HepG2 (cell line): ENCODE results near the gene TCERG1L. TPM values are rescaled to one million over a fixed set of nuclear protein-coding genes. Genes with fewer than 3 reads are reported as not detected.

Experiments used
- ATAC-seq: fragments of 200-7000 bp; cut with Tn5 transposase; 3 replicates; pipeline ENCODE4 v1.9.1; 2020; ENCODE audit warnings: mild to moderate bottlenecking, moderate library complexity
- BruUV-seq: library from RNA; stranded (reverse); fragments of 400-500 nt; replicated peaks from 2 replicates; lab custom pipeline; 2021; lab: Mats Ljungman, UMichigan
- CTCF ChIA-PET: fragments of 300-600 bp; formaldehyde crosslinking; extraction: SDS; loops from one replicate; lab custom pipeline; 2021; ENCODE audit warnings: low total read pairs, inconsistent platforms, low intra/inter-chr PET ratio; lab: Yijun Ruan, JAX
- POLR2A ChIA-PET: fragments of 350-600 bp; sonication (Branson Sonifier 250); formaldehyde crosslinking; loops from one replicate; lab custom pipeline; 2020; ENCODE audit warnings: antibody characterized with exemption, inconsistent platforms; lab: Yijun Ruan, JAX
- DNase-seq: peaks from one replicate; pipeline ENCODE4 v3.0.0-alpha.2; 2015; ENCODE audit warnings: low spot score
- FAIRE-seq: peaks from 3 replicates; lab custom pipeline; 2011; peaks lifted over from hg19 to GRCh38; lab: Jason Lieb, UNC
- H2AFZ ChIP-seq: one replicate; pipeline ENCODE4 v1.6.1; 2011; ENCODE audit warnings: low read length, inconsistent platforms
- H3K27ac ChIP-seq: fragments of 300-600 bp; 3 replicates; pipeline ENCODE4 v1.8.0; 2011; ENCODE audit warnings: mixed run types, mild to moderate bottlenecking, mixed read lengths, low read length, inconsistent platforms; ENCODE audit not compliant: insufficient read depth; ENCODE audit errors: extremely low read length
- H3K27me3 ChIP-seq, 2 experiments: fragments of 200-600 bp in 1 of 2; 2 replicates in 1 of 2; 3 replicates in 1 of 2; pipeline versions ENCODE4 v1.6.0 to v1.8.0; 2011; ENCODE audit warnings: low read length in 2 of 2, mild to moderate bottlenecking in 2 of 2, moderate library complexity in 2 of 2, inconsistent platforms in 1 of 2; ENCODE audit not compliant: insufficient read depth in 2 of 2, control insufficient read depth in 1 of 2
- H3K36me3 ChIP-seq, 2 experiments: fragments of 200-600 bp in 1 of 2; replicated peaks in 1 of 2; 2 replicates in 1 of 2; 3 replicates in 1 of 2; pipeline versions ENCODE4 v1.5.1 to v1.8.0; 2011; ENCODE audit warnings: low read length in 2 of 2, inconsistent platforms in 1 of 2; ENCODE audit not compliant: insufficient read depth in 2 of 2, control insufficient read depth in 1 of 2
- H3K4me1 ChIP-seq: 2 replicates; pipeline ENCODE4 v1.5.1; 2012; ENCODE audit warnings: low read length, inconsistent platforms; ENCODE audit not compliant: insufficient read depth
- H3K4me2 ChIP-seq: 2 replicates; pipeline ENCODE4 v1.6.0; 2011; ENCODE audit warnings: low read depth, low read length, inconsistent platforms
- H3K4me3 ChIP-seq, 3 experiments: fragments of 200-600 bp in 1 of 3; sonication (generic), shearing (Covaris generic) in 1 of 3; replicated peaks in 1 of 3; 2 replicates each; pipeline ENCODE4 v1.5.1; 2011 to 2016; ENCODE audit warnings: low read length in 3 of 3, inconsistent platforms in 2 of 3, low read depth in 2 of 3, mild to moderate bottlenecking in 2 of 3, control low read depth in 1 of 3, mixed read lengths in 1 of 3; ENCODE audit not compliant: insufficient read depth in 1 of 3
- H3K79me2 ChIP-seq: one replicate; pipeline ENCODE4 v1.6.1; 2011; ENCODE audit warnings: low read length, inconsistent platforms; ENCODE audit not compliant: insufficient read depth
- H3K9ac ChIP-seq: 2 replicates; pipeline ENCODE4 v1.6.0; 2011; ENCODE audit warnings: mild to moderate bottlenecking, low read depth, low read length, inconsistent platforms; ENCODE audit not compliant: insufficient read depth
- H3K9me3 ChIP-seq: 2 replicates; pipeline ENCODE4 v1.5.1; 2012; ENCODE audit warnings: mild to moderate bottlenecking, low read length
- H4K20me1 ChIP-seq: 2 replicates; pipeline ENCODE4 v1.6.0; 2011; ENCODE audit warnings: inconsistent platforms, mild to moderate bottlenecking, low read length, moderate library complexity; ENCODE audit not compliant: insufficient read depth
- DR1 ChIP-seq: sonication (generic); formaldehyde crosslinking; IDR thresholded peaks from 2 replicates; pipeline ENCODE4 v1.8.0; 2021; ENCODE audit warnings: mild to moderate bottlenecking, missing genetic modification reagents, inconsistent platforms
- HNRNPL ChIP-seq: fragments of 200-400 bp; formaldehyde crosslinking; IDR thresholded peaks from 2 replicates; pipeline ENCODE4 v1.6.1; 2017; ENCODE audit warnings: mild to moderate bottlenecking, low read depth, low read length
- JUN ChIP-seq: sonication (generic); formaldehyde crosslinking; IDR thresholded peaks from 2 replicates; pipeline ENCODE4 v1.4.0; 2020; ENCODE audit warnings: mild to moderate bottlenecking, missing genetic modification reagents
- KDM5A ChIP-seq: fragments of 200-600 bp; sonication (generic); IDR thresholded peaks from 2 replicates; pipeline ENCODE4 v1.7.0; 2018; ENCODE audit warnings: antibody characterized with exemption, mild to moderate bottlenecking, low read length, borderline replicate concordance
- MAFF ChIP-seq: IDR thresholded peaks from 2 replicates; pipeline ENCODE4 v1.6.1; 2011; ENCODE audit warnings: low read depth, low read length, improper control_type of control experiment
- REPIN1 ChIP-seq: sonication (generic); formaldehyde crosslinking; IDR thresholded peaks from 2 replicates; pipeline ENCODE4 v1.8.0; 2022; ENCODE audit warnings: missing genetic modification reagents, low read depth, mild to moderate bottlenecking, borderline replicate concordance
- TBL1XR1 ChIP-seq: fragments of 150-350 bp; IDR thresholded peaks from 2 replicates; pipeline ENCODE4 v1.6.1; 2014; ENCODE audit warnings: borderline replicate concordance, low read length; ENCODE audit not compliant: partially characterized antibody
- ZNF350 ChIP-seq: sonication (generic); formaldehyde crosslinking; IDR thresholded peaks from 2 replicates; pipeline ENCODE4 v1.4.0; 2020; ENCODE audit warnings: mild to moderate bottlenecking, low read depth, missing genetic modification reagents, borderline replicate concordance
- ZNF484 ChIP-seq: sonication (generic); formaldehyde crosslinking; IDR thresholded peaks from 2 replicates; pipeline ENCODE4 v1.5.1; 2020; ENCODE audit warnings: mild to moderate bottlenecking, low read depth, missing genetic modification reagents, borderline replicate concordance
- ZNF563 ChIP-seq: sonication (generic); formaldehyde crosslinking; IDR thresholded peaks from 2 replicates; pipeline ENCODE4 v1.8.0; 2022; ENCODE audit warnings: mild to moderate bottlenecking, moderate library complexity, missing genetic modification reagents
- WGBS: methylation state at CpG from one replicate; pipeline ENCODE4 v1.1.6; 2017; ENCODE audit warnings: low lambda C conversion rate; 5-methylcytosine and 5-hydroxymethylcytosine counted together
- in situ Hi-C: cut with HindIII; loops from 2 replicates; pipeline ENCODE4 v1.10.0; 2017; ENCODE audit warnings: low pct_unique_long_range_greater_than_20kb; ENCODE audit not compliant: extremely low pct_ligation_motif_present
- intact Hi-C: fragments of 100-400 bp; cut with micrococcal nuclease; formaldehyde crosslinking; loops from one replicate; pipeline ENCODE4 v1.10.0; 2022; ENCODE audit not compliant: unreplicated experiment
- polyA plus RNA-seq, 8 experiments: library from polyadenylated mRNA; depleted of rRNA in 3 of 8; stranded (reverse) in 7 of 8; unstranded in 1 of 8; fragments of >200 nt; fragmentation: Illumina TruSeq in 4 of 8; extraction: Trizol in 4 of 8; gene quantifications; 2 replicates each; pipeline versions ENCODE4 v1.2.1 to v1.2.3, GENCODE V29; 2011 to 2016; ENCODE audit warnings: low read depth in 4 of 8, missing spikeins in 1 of 8, mixed read lengths in 1 of 8; ENCODE audit not compliant: insufficient read depth in 1 of 8
- total RNA-seq, 5 experiments: library from RNA; depleted of rRNA; stranded (reverse); fragments of >200 nt; fragmentation: Illumina TruSeq; extraction: Trizol; gene quantifications; 2 replicates each; pipeline ENCODE4 v1.2.3, GENCODE V29; 2016; ENCODE audit warnings: low read depth in 1 of 5
- TF ChIP-seq, protein P1 (sequence below): sonication (generic); formaldehyde crosslinking; IDR thresholded peaks from 2 replicates; pipeline ENCODE4 v1.8.0; 2023; ENCODE audit warnings: mild to moderate bottlenecking, missing genetic modification reagents
- TF ChIP-seq, protein P2 (sequence below): sonication (generic); formaldehyde crosslinking; IDR thresholded peaks from 2 replicates; pipeline ENCODE4 v1.5.1; 2020; ENCODE audit warnings: missing genetic modification reagents, mild to moderate bottlenecking, borderline replicate concordance
- TF ChIP-seq, protein P3 (sequence below): sonication (generic); formaldehyde crosslinking; conservative IDR thresholded peaks from 2 replicates; pipeline ENCODE4 v1.8.0; 2022; ENCODE audit warnings: missing genetic modification reagents
- TF ChIP-seq, protein P4 (sequence below): sonication (generic); formaldehyde crosslinking; IDR thresholded peaks from 2 replicates; pipeline ENCODE4 v1.4.0; 2020; ENCODE audit warnings: missing genetic modification reagents, borderline replicate concordance

TCERG1L gene
- total and polyA plus RNA-seq, 2 of the 13 experiments (the other 11 are each of a cell fraction or from before 2014, with no cell fraction given), result not detected

DNA sequence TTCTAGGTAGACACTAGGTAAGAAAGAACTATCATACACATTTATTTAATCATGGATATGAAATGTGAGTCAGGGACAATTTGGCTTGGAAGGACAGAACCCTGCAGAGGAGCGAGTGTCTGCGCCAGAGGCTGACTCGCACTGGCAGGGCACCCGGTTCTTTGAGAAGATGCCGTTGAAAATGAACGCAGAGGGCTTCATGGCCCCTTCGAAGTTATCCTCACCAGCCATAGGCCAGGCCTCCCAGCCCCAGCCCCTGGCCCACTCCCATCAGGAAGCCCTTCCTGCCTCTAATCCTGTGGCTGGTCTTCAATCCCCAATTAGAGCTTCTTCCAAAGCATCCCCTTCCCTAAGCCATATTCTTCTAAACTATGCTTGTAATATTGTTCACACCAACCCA, 239.8 kb downstream of the TCERG1L start:
- H3K9ac ChIP-seq, result no peak overlapping the region
- intact Hi-C loops (no loop called here), in situ Hi-C loops (no loop called here)
- no peaks in the 10 kb centered on the region for H3K9me3 ChIP-seq
- ChIA-PET POLR2A (no interaction called here), CTCF (no interaction called here)
- no TSS peak for BruUV-seq
- TF ChIP-seq TBL1XR1, result no peak
- no peak for TF ChIP-seq HNRNPL
- no peak for TF ChIP-seq DR1 (CRISPR knock-in tag)
- TF ChIP-seq, protein P1, sequence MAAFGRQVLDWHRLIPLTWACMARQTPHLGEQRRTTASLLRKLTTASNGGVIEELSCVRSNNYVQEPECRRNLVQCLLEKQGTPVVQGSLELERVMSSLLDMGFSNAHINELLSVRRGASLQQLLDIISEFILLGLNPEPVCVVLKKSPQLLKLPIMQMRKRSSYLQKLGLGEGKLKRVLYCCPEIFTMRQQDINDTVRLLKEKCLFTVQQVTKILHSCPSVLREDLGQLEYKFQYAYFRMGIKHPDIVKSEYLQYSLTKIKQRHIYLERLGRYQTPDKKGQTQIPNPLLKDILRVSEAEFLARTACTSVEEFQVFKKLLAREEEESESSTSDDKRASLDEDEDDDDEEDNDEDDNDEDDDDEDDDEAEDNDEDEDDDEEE, result no peak
- TF ChIP-seq, protein P2, sequence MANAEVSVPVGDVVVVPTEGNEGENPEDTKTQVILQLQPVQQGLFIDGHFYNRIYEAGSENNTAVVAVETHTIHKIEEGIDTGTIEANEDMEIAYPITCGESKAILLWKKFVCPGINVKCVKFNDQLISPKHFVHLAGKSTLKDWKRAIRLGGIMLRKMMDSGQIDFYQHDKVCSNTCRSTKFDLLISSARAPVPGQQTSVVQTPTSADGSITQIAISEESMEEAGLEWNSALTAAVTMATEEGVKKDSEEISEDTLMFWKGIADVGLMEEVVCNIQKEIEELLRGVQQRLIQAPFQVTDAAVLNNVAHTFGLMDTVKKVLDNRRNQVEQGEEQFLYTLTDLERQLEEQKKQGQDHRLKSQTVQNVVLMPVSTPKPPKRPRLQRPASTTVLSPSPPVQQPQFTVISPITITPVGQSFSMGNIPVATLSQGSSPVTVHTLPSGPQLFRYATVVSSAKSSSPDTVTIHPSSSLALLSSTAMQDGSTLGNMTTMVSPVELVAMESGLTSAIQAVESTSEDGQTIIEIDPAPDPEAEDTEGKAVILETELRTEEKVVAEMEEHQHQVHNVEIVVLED (CRISPR knock-in tag), result no peak
- TF ChIP-seq MAFF, result no peak
- TF ChIP-seq, protein P3, sequence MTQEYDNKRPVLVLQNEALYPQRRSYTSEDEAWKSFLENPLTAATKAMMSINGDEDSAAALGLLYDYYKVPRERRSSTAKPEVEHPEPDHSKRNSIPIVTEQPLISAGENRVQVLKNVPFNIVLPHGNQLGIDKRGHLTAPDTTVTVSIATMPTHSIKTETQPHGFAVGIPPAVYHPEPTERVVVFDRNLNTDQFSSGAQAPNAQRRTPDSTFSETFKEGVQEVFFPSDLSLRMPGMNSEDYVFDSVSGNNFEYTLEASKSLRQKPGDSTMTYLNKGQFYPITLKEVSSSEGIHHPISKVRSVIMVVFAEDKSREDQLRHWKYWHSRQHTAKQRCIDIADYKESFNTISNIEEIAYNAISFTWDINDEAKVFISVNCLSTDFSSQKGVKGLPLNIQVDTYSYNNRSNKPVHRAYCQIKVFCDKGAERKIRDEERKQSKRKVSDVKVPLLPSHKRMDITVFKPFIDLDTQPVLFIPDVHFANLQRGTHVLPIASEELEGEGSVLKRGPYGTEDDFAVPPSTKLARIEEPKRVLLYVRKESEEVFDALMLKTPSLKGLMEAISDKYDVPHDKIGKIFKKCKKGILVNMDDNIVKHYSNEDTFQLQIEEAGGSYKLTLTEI (CRISPR knock-in tag), result no peak
- no peak for TF ChIP-seq KDM5A
- TF ChIP-seq ZNF350 (CRISPR knock-in tag), result no peak
- TF ChIP-seq ZNF484, result no peak
- TF ChIP-seq, protein P4, sequence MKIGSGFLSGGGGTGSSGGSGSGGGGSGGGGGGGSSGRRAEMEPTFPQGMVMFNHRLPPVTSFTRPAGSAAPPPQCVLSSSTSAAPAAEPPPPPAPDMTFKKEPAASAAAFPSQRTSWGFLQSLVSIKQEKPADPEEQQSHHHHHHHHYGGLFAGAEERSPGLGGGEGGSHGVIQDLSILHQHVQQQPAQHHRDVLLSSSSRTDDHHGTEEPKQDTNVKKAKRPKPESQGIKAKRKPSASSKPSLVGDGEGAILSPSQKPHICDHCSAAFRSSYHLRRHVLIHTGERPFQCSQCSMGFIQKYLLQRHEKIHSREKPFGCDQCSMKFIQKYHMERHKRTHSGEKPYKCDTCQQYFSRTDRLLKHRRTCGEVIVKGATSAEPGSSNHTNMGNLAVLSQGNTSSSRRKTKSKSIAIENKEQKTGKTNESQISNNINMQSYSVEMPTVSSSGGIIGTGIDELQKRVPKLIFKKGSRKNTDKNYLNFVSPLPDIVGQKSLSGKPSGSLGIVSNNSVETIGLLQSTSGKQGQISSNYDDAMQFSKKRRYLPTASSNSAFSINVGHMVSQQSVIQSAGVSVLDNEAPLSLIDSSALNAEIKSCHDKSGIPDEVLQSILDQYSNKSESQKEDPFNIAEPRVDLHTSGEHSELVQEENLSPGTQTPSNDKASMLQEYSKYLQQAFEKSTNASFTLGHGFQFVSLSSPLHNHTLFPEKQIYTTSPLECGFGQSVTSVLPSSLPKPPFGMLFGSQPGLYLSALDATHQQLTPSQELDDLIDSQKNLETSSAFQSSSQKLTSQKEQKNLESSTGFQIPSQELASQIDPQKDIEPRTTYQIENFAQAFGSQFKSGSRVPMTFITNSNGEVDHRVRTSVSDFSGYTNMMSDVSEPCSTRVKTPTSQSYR (CRISPR knock-in tag), result no peak
- no peak for TF ChIP-seq REPIN1 (CRISPR knock-in tag)
- no peak for TF ChIP-seq JUN (CRISPR knock-in tag)
- TF ChIP-seq ZNF563 (CRISPR knock-in tag), result no peak
- no peak overlapping the region for H2AFZ ChIP-seq
- H3K27me3 ChIP-seq, result peaks cover 3 to 10% of the 10 kb centered on the region in 2 experiments; a peak in 3 of 5 replicates
- H3K4me1 ChIP-seq, result no peaks in the 10 kb centered on the region
- no peak overlapping the region for H3K4me2 ChIP-seq
- WGBS, result 46% methylated on average over 7 of the region's 7 CpGs
- H3K36me3 ChIP-seq, result no peaks in the 10 kb centered on the region
- H3K79me2 ChIP-seq, result no peaks in the 10 kb centered on the region
- H4K20me1 ChIP-seq, result no peaks in the 10 kb centered on the region
- no peak overlapping the region for H3K4me3 ChIP-seq
- DNase-seq, result no peak
- no peak for FAIRE-seq
- ATAC-seq, result no peak
- H3K27ac ChIP-seq, result no peak overlapping the region
